PC-9 (cell line): Measurements from ENCODE around the gene LAG3. TPM values are rescaled to one million over a fixed set of nuclear protein-coding genes. Genes with fewer than 3 reads are reported as not detected.

Experiments used
- BruUV-seq: library from RNA; stranded (reverse); fragments of 400-500 nt; replicated peaks from 2 replicates; lab custom pipeline; 2021; lab: Mats Ljungman, UMichigan
- CTCF ChIA-PET: fragments of 300-600 bp; sonication (Branson Sonifier 250); formaldehyde crosslinking; loops from one replicate; lab custom pipeline; 2022; ENCODE audit warnings: antibody characterized with exemption; lab: Charles Lee
- POLR2A ChIA-PET: fragments of 300-600 bp; sonication (Branson Sonifier 250); formaldehyde crosslinking; loops from one replicate; lab custom pipeline; 2022; ENCODE audit warnings: antibody characterized with exemption; ENCODE audit not compliant: unreplicated experiment; lab: Charles Lee
- DNase-seq, 2 experiments: peaks; one replicate each; pipeline versions ENCODE4 v3.0.0 to v3.0.0-alpha.2; 2015 to 2022; ENCODE audit warnings: mixed read lengths in 1 of 2
- H2AFZ ChIP-seq: fragments of 200-600 bp; sonication (generic); 2 replicates; pipeline ENCODE4 v1.8.1; 2017; ENCODE audit warnings: antibody characterized with exemption
- H3F3A ChIP-seq: fragments of 200-600 bp; sonication (generic); 2 replicates; pipeline ENCODE4 v1.8.1; 2017; ENCODE audit warnings: antibody characterized with exemption, mild to moderate bottlenecking, low read depth; ENCODE audit not compliant: insufficient read depth
- H3K27ac ChIP-seq: fragments of 200-600 bp; sonication (generic); 2 replicates; pipeline ENCODE4 v1.6.1; 2016; ENCODE audit warnings: mixed run types
- H3K27me3 ChIP-seq: fragments of 200-600 bp; sonication (generic); 2 replicates; pipeline ENCODE4 v1.6.1; 2016; ENCODE audit warnings: low read depth, mixed run types; ENCODE audit not compliant: insufficient read depth
- H3K36me3 ChIP-seq: fragments of 200-600 bp; sonication (generic); 2 replicates; pipeline ENCODE4 v1.6.1; 2016; ENCODE audit warnings: low read depth, mixed run types
- H3K4me1 ChIP-seq: fragments of 200-600 bp; sonication (generic); replicated peaks from 2 replicates; pipeline ENCODE4 v1.6.1; 2016; ENCODE audit warnings: mixed run types; ENCODE audit not compliant: insufficient read depth
- H3K4me2 ChIP-seq: fragments of 200-600 bp; sonication (generic); 2 replicates; pipeline ENCODE4 v1.6.1; 2017; ENCODE audit warnings: mixed run types
- H3K4me3 ChIP-seq: fragments of 200-600 bp; sonication (generic); 2 replicates; pipeline ENCODE4 v1.6.1; 2016; ENCODE audit warnings: mixed run types
- H3K79me2 ChIP-seq: fragments of 200-600 bp; sonication (generic); 2 replicates; pipeline ENCODE4 v1.6.1; 2017; ENCODE audit warnings: low read depth, mixed run types
- H3K9me2 ChIP-seq: fragments of 200-600 bp; sonication (generic); 2 replicates; pipeline ENCODE4 v1.8.1; 2017; ENCODE audit warnings: mild to moderate bottlenecking; ENCODE audit not compliant: insufficient read depth
- H3K9me3 ChIP-seq: fragments of 200-600 bp; sonication (generic); 2 replicates; pipeline ENCODE4 v1.8.1; 2016; ENCODE audit warnings: low read depth; ENCODE audit not compliant: insufficient read depth
- H4K20me1 ChIP-seq: fragments of 200-600 bp; sonication (generic); 2 replicates; pipeline ENCODE4 v1.8.1; 2017; ENCODE audit not compliant: insufficient read depth
- EZH2 ChIP-seq: fragments of 200-600 bp; sonication (generic); IDR thresholded peaks from 2 replicates; pipeline ENCODE4 v1.8.0; 2017; ENCODE audit warnings: antibody characterized with exemption, low read depth
- intact Hi-C: fragments of 100-400 bp; cut with micrococcal nuclease; formaldehyde crosslinking; loops from one replicate; pipeline ENCODE4 v1.10.0; 2022; ENCODE audit not compliant: unreplicated experiment
- total RNA-seq: library from RNA; stranded (reverse); gene quantifications from 2 replicates; pipeline ENCODE4 v1.2.3, GENCODE V29; 2021
- TF ChIP-seq, protein P1 (sequence below): fragments of 200-600 bp; sonication (generic); conservative IDR thresholded peaks from 2 replicates; pipeline ENCODE4 v1.6.1; 2017; ENCODE audit warnings: mixed run types, antibody characterized with exemption, mild to moderate bottlenecking, moderate library complexity

LAG3 gene
- total RNA-seq, 1 experiment from 2014 or later, result 10.5 TPM

DNA sequence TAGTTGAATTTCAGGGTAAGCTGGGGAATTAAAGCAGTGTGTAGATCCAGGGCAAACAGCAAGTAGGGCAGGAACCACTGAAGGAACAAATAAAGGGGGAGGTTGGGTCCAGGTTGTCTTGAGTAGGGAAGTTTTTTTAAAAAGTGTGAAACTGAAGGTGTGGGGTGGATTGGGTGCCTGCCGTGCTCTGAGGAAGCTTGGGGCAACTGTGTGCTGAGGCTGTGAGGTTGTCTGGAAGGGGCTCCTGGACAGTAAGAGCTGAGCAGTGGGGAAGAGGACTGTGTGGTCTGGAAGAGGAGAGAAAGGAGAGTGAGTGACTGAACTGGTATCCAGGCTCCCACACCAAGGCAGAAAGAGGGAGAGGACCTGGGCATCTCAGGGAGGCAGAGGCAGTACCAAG lies 38.4 kb downstream of the LAG3 start:
- intact Hi-C loops, result no loop called here
- Histone ChIP-seq H3K27me3 (0 out of 2 replicates have a peak, but pooled peaks cover 24% of the 10 kb centered on the region), H3K9me3 (no peaks in the 10 kb centered on the region), H3K9me2 (no peaks in the 10 kb centered on the region), H3F3A (peaks cover 5% of the 10 kb centered on the region; the same call in 1 of the 2 replicates), H3K79me2 (no peaks in the 10 kb centered on the region), H3K4me3 (no peak overlapping the region), H3K36me3 (no peaks in the 10 kb centered on the region), H3K4me2 (no peak overlapping the region), H4K20me1 (no peaks in the 10 kb centered on the region), H3K4me1 (no peaks in the 10 kb centered on the region), H3K27ac (no peak overlapping the region), H2AFZ (no peak overlapping the region)
- TF ChIP-seq, protein P1, sequence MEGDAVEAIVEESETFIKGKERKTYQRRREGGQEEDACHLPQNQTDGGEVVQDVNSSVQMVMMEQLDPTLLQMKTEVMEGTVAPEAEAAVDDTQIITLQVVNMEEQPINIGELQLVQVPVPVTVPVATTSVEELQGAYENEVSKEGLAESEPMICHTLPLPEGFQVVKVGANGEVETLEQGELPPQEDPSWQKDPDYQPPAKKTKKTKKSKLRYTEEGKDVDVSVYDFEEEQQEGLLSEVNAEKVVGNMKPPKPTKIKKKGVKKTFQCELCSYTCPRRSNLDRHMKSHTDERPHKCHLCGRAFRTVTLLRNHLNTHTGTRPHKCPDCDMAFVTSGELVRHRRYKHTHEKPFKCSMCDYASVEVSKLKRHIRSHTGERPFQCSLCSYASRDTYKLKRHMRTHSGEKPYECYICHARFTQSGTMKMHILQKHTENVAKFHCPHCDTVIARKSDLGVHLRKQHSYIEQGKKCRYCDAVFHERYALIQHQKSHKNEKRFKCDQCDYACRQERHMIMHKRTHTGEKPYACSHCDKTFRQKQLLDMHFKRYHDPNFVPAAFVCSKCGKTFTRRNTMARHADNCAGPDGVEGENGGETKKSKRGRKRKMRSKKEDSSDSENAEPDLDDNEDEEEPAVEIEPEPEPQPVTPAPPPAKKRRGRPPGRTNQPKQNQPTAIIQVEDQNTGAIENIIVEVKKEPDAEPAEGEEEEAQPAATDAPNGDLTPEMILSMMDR, result no peak
- no peak for TF ChIP-seq EZH2
- BruUV-seq, result no TSS peak
- DNase-seq, result no peak
- ChIA-PET POLR2A (no interaction called here), CTCF (interaction anchor here (0.6 kb wide), 1 partner anchor 23 kb away, joined by 10 read pairs; no protein-coding TSS in a partner anchor)

DNA sequence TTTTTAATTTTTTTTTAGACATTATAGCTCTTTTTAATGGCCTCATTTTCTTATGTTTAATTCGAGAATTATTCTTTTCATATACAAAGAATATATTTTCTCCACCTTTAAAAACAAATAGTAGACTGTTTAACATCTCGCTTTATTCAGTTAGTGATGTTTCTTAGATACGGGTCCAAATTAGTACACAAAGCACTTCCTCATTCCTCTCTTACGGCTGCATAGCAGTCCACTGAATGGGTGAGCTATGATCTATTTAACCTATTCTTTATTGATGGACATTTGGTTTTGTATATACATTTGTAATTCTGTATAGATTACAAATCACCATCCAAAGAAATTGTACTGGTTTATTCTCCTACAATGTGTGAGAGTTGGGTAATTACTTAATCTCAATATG lies 41.0 kb downstream of the LAG3 start:
- TF ChIP-seq, protein P1, result no peak
- no peak for TF ChIP-seq EZH2
- Histone ChIP-seq H2AFZ (no peak overlapping the region), H3F3A (no peaks in the 10 kb centered on the region), H3K4me1 (no peaks in the 10 kb centered on the region), H3K27me3 (0 out of 2 replicates have a peak, but pooled peaks cover 25% of the 10 kb centered on the region), H3K4me3 (no peak overlapping the region), H3K27ac (no peak overlapping the region), H3K79me2 (no peaks in the 10 kb centered on the region), H3K9me2 (no peaks in the 10 kb centered on the region), H3K4me2 (no peak overlapping the region), H3K36me3 (no peaks in the 10 kb centered on the region), H3K9me3 (no peaks in the 10 kb centered on the region), H4K20me1 (no peaks in the 10 kb centered on the region)
- ChIA-PET POLR2A (interaction anchor here (0.6 to 0.8 kb wide), 4 partner anchors 152 to 1322 kb away, joined by 4 to 7 read pairs (median 4); no protein-coding TSS in a partner anchor), CTCF (interaction anchor here (0.7 kb wide), 1 partner anchor 214 kb away, joined by 3 read pairs; no protein-coding TSS in a partner anchor)
- BruUV-seq, result no TSS peak
- intact Hi-C loops, result no loop called here
- DNase-seq, result peak in 1 of 2 experiments; percentile 47

DNA sequence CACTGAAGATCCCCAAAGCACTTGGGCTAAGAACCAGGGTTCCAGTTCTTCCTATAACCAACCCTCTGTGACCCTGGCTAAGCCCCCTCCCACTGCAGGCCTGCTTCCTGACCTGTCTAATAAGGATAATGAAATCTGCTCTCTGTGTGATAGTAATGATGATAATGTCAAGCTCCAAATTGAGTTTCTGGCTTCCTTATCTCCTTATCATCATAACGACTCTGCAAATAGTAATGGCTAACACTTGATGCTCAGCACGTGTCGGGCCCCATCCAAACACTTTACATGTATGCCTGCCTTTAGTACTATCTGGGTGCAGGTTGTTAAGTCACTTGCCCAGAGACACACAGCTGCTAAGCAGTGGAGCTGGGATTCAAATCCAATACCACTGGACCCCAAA lies 44.3 kb downstream of the LAG3 start:
- Histone ChIP-seq H3K9me3 (no peaks in the 10 kb centered on the region), H3K4me2 (no peak overlapping the region), H2AFZ (no peak overlapping the region), H3K4me3 (no peak overlapping the region), H4K20me1 (no peaks in the 10 kb centered on the region), H3K27me3 (peaks cover 50% of the 10 kb centered on the region), H3K4me1 (no peaks in the 10 kb centered on the region; the same call in 1 of the 2 replicates), H3K9me2 (no peaks in the 10 kb centered on the region), H3F3A (no peaks in the 10 kb centered on the region), H3K79me2 (no peaks in the 10 kb centered on the region), H3K27ac (no peak overlapping the region), H3K36me3 (no peaks in the 10 kb centered on the region)
- no peak for TF ChIP-seq EZH2
- TF ChIP-seq, protein P1, result no peak
- ChIA-PET POLR2A (no interaction called here), CTCF (interaction anchor here (0.7 kb wide), 1 partner anchor 79 kb away, joined by 11 read pairs; no protein-coding TSS in a partner anchor)
- DNase-seq, result no peak
- no TSS peak for BruUV-seq
- intact Hi-C loops, result no loop called here
